Measurements from ENCODE around the gene MUC2. TPM values are rescaled to one million over a fixed set of nuclear protein-coding genes. Genes with fewer than 3 reads are reported as not detected.

Gene MUC2
- total RNA-seq, 1 experiment from 2014 or later = not detected

DNA sequence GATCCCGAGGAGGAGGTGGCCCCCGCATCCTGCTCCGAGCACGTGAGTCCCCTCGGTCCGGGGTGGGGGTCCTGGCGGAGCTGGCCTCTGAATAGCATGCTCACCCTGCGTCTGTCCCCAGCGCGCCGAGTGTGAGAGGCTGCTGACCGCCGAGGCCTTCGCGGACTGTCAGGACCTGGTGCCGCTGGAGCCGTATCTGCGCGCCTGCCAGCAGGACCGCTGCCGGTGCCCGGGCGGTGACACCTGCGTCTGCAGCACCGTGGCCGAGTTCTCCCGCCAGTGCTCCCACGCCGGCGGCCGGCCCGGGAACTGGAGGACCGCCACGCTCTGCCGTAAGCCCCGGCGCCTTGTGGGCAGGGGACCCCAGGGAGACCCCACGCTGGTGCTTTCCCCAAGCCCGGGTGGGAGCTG is 3.5 kb downstream of the MUC2 start:
- no peak for DNase-seq (ENCODE audit: low spot score)
- H3K4me3 ChIP-seq (ENCODE audit: low read depth, low read length, poor library complexity, severe bottlenecking) = no peak overlapping the region
- ChIA-PET POLR2A (ENCODE audit: low non-redundant PET) (interaction anchor here (0.6 kb wide), 1 partner anchor 416 kb away, joined by 4 read pairs; no protein-coding TSS in a partner anchor), CTCF (no interaction called here)
- no peaks in the 10 kb centered on the region for H3K9me3 ChIP-seq (ENCODE audit: low read depth, low read length, poor library complexity, severe bottlenecking)
- no peak overlapping the region for H3K27ac ChIP-seq (ENCODE audit: low read depth, low read length, poor library complexity, severe bottlenecking)
- no peaks in the 10 kb centered on the region for H3K4me1 ChIP-seq (ENCODE audit: insufficient read depth, low read length, poor library complexity, severe bottlenecking)
- H3K36me3 ChIP-seq (ENCODE audit: insufficient read depth, low read length, poor library complexity, severe bottlenecking) = no peaks in the 10 kb centered on the region
- TF ChIP-seq EZH2 (IDR thresholded peaks at IDR 0.05; ENCODE audit: borderline replicate concordance, low read depth, low read length, poor library complexity, severe bottlenecking) = no peak
- TF ChIP-seq, protein P1, sequence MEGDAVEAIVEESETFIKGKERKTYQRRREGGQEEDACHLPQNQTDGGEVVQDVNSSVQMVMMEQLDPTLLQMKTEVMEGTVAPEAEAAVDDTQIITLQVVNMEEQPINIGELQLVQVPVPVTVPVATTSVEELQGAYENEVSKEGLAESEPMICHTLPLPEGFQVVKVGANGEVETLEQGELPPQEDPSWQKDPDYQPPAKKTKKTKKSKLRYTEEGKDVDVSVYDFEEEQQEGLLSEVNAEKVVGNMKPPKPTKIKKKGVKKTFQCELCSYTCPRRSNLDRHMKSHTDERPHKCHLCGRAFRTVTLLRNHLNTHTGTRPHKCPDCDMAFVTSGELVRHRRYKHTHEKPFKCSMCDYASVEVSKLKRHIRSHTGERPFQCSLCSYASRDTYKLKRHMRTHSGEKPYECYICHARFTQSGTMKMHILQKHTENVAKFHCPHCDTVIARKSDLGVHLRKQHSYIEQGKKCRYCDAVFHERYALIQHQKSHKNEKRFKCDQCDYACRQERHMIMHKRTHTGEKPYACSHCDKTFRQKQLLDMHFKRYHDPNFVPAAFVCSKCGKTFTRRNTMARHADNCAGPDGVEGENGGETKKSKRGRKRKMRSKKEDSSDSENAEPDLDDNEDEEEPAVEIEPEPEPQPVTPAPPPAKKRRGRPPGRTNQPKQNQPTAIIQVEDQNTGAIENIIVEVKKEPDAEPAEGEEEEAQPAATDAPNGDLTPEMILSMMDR (conservative IDR thresholded peaks at IDR 0.05; ENCODE audit: low read depth, low read length) = no peak
- no TSS peak for BruUV-seq (replicated peaks)
- intact Hi-C loops (cut with micrococcal nuclease; ENCODE audit: unreplicated experiment) = no loop called here
- H3K27me3 ChIP-seq (replicated peaks; ENCODE audit: insufficient read depth, low read depth, low read length, poor library complexity) = no peaks in the 10 kb centered on the region

DNA sequence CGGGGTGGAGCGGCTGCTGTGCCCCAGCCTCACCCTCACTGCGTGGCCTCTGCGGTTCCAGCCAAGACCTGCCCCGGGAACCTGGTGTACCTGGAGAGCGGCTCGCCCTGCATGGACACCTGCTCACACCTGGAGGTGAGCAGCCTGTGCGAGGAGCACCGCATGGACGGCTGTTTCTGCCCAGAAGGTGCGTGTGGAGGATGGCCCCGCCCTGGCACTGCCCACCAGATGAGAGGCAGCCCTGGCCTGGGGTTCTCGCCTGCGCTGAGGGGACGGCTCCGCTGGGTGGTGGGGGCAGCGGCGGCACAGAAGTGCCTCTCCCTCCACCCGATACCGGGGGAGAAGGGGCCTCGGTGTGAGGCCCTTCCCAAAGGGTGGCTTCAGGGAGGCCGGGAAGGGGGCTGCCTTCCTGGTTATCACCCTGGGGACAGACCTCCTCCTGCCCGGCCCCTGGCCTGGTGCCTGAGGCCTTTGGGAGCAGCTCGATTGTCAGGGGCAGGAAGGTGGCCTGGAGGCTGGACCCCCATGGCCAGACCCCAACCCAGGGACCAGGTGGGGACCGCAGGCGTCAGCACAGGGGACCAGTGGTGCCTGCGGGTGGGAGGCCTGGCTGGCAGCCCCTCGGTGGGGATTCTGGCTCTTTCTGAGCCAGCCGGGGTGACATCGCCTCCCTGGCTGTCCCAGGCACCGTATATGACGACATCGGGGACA is 7.1 kb downstream of the MUC2 start:
- TF ChIP-seq EZH2 (IDR thresholded peaks at IDR 0.05; ENCODE audit: borderline replicate concordance, low read depth, low read length, poor library complexity, severe bottlenecking) = no peak
- TF ChIP-seq, protein P1 (conservative IDR thresholded peaks at IDR 0.05; ENCODE audit: low read depth, low read length) = no peak
- DNase-seq (ENCODE audit: low spot score) = no peak

DNA sequence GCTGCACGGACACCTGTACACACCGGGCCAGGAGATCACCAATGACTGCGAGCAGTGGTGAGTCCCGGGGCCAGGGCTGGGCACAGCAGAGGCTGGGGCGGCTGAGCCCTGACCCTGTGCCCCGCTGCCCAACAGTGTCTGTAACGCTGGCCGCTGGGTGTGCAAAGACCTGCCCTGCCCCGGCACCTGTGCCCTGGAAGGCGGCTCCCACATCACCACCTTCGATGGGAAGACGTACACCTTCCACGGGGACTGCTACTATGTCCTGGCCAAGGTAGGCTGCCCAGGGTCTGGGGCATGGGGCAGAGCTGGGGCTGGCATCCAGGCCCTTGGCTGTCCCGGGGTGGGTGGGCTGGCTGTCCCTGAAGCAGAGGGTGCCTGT is 7.7 kb downstream of the MUC2 start:
- no peaks in the 10 kb centered on the region for H3K27me3 ChIP-seq (replicated peaks; ENCODE audit: insufficient read depth, low read depth, low read length, poor library complexity)
- DNase-seq (ENCODE audit: low spot score) = no peak
- no TSS peak for BruUV-seq (replicated peaks)
- ChIA-PET CTCF (no interaction called here), POLR2A (ENCODE audit: low non-redundant PET) (no interaction called here)
- H3K4me3 ChIP-seq (ENCODE audit: low read depth, low read length, poor library complexity, severe bottlenecking) = no peak overlapping the region
- TF ChIP-seq, protein P1 (conservative IDR thresholded peaks at IDR 0.05; ENCODE audit: low read depth, low read length) = no peak
- no peak for TF ChIP-seq EZH2 (IDR thresholded peaks at IDR 0.05; ENCODE audit: borderline replicate concordance, low read depth, low read length, poor library complexity, severe bottlenecking)
- intact Hi-C loops (cut with micrococcal nuclease; ENCODE audit: unreplicated experiment) = no loop called here
- H3K27ac ChIP-seq (ENCODE audit: low read depth, low read length, poor library complexity, severe bottlenecking) = no peak overlapping the region
- no peaks in the 10 kb centered on the region for H3K9me3 ChIP-seq (ENCODE audit: low read depth, low read length, poor library complexity, severe bottlenecking)
- H3K36me3 ChIP-seq (ENCODE audit: insufficient read depth, low read length, poor library complexity, severe bottlenecking) = no peaks in the 10 kb centered on the region
- no peaks in the 10 kb centered on the region for H3K4me1 ChIP-seq (ENCODE audit: insufficient read depth, low read length, poor library complexity, severe bottlenecking)

More for the DNA sequence above, 7.1 kb downstream of the MUC2 start:
- Histone ChIP-seq H3K27ac (ENCODE audit: low read depth, low read length, poor library complexity, severe bottlenecking) (no peak overlapping the region), H3K4me1 (ENCODE audit: insufficient read depth, low read length, poor library complexity, severe bottlenecking) (no peaks in the 10 kb centered on the region), H3K36me3 (ENCODE audit: insufficient read depth, low read length, poor library complexity, severe bottlenecking) (no peaks in the 10 kb centered on the region), H3K9me3 (ENCODE audit: low read depth, low read length, poor library complexity, severe bottlenecking) (no peaks in the 10 kb centered on the region), H3K27me3 (replicated peaks; ENCODE audit: insufficient read depth, low read depth, low read length, poor library complexity) (no peaks in the 10 kb centered on the region), H3K4me3 (ENCODE audit: low read depth, low read length, poor library complexity, severe bottlenecking) (no peak overlapping the region)
- intact Hi-C loops (cut with micrococcal nuclease; ENCODE audit: unreplicated experiment) = no loop called here
- CTCF ChIA-PET = no interaction called here
- BruUV-seq (replicated peaks) = no TSS peak
- POLR2A ChIA-PET (ENCODE audit: low non-redundant PET) = no interaction called here
